Stimulated activated CD8-positive, alpha-beta memory T cell treated with anti-CD3 and anti-CD28 coated beads, Interleukin-7, amount 100 ng/mL, for 48 hours (primary cell): ENCODE data around the gene RANGAP1.
"Not testable (repeated sequence)": the region's sequence is repeated elsewhere in the genome, so short reads cannot be mapped to it uniquely, and the experiment has no call there.

Experiments
- DNase-seq, 2 donors: peaks; one replicate each; pipeline ENCODE4 v3.0.0-alpha.2; 2020; ENCODE audit warnings: low read depth in 1 of 2; ENCODE audit errors: extremely low read depth in 1 of 2

The RANGAP1 gene

GRCh38 chr22:41301085-41302020, 15.4 kb upstream of the RANGAP1 start, which contains the start of gene ZC3H7B:
ZC3H7B (plus strand) TSS chr22:41301525; CDS start chr22:41320661, 19,136 bp downstream.
- DNase-seq: peak; percentile 59 to 70

DNA sequence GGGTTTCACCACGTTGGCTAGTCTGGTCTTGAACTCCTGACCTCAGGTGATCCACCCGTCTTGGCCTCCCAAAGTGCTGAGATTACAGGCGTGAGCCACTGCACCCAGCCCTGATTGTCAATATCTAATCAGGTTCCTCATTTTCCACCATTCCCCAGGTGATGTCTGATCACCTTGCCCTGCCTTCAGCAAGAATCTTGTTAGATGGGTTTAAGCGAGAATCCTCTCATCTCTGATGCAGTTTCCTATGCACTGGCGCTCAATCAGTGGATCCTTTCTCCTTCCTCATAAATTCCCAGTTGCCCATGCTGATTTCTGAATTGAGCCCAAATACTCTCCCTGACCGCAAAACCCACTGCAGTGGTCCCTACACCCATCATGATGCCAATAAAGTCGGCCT, 14.7 kb upstream of the RANGAP1 start:
- no peak for DNase-seq

GRCh38 chr22:41296826-41297667, 11.1 kb upstream of the RANGAP1 start:
- no peak for DNase-seq

GRCh38 chr22:41294816-41295215, 8.8 kb upstream of the RANGAP1 start:
- DNase-seq: not testable (repeated sequence)

DNA sequence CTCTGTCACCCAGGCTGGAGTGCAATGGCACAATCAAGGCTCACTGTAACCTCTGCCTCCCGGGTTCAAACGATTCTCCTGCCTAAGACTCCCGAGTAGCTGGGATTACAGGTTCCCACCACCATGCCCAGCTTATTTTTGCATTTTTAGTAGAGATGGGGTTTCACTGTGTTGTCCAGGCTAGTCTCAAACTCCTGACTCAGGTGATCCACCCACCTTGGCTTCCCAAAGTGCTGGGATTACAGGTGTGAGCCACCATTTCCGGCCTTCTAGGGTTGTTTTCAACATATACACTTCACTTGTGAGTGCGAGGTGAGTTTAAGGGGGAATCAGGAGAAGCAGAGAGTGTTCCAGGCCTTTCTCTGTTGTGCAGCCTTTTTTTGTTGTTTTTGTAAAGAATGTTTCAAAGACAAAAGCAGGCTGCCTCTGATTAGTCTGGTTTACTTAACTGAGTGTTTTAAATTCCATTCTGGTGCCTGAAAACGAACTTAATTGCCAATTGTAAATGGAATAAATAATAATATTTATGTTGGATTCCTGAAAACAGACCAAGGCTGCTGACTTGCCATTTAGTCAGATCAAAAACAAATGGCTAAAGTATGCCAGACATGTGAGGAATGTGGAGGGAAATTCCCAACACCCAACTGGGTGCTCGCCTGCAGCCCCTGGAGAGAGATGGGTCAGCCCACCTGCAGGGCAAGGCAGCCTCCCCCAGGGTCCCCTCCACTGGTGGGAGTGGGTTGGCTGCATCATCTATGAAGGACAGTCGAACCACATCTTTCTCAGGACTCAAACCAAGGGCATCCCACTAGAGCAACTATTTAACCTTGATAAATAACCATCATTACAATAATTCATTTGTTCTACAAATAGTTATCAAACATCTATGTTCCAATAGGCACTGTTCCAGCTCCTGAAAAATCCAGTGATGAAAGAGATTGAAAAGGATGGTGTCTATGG, 4.6 kb upstream of the RANGAP1 start:
- no peak for DNase-seq

- DNase-seq: no peak
Observed at GRCh38 chr22:41289671-41290070, 3.7 kb upstream of the RANGAP1 start.

DNA sequence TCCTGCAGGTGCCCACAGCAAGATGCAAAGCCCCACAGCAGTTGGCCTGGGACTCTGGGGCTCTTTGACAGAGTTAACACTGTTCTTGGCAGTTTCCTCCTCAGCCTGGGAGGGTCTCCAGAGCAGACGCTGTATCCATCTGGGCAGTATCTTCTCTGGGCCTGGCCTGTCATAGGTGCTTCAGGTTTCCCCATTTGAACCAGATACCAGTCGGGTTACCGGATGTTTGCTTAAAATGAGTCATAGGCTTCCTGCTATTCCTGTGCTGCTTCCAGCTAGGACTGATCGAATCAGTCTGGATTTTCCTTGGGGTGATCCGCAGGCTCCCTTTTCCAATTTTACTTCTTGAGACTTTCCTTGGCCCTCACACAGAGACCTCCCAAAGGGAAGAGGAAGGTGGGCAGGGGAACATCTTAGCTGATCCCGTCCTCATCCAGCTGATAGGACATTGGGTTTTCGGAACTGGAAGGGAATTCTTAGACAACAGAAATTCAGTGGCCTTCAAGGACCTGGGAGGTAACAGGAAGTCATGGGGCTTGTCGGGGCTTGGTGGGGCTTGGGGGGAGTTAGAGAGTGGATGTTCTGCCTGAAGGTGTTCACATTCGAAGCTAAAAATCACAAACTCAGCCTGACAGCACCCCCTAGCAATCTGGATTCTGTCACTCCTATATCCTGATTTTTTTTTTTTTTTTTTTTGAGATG, 2.4 kb upstream of the RANGAP1 start:
- DNase-seq: no peak

DNA sequence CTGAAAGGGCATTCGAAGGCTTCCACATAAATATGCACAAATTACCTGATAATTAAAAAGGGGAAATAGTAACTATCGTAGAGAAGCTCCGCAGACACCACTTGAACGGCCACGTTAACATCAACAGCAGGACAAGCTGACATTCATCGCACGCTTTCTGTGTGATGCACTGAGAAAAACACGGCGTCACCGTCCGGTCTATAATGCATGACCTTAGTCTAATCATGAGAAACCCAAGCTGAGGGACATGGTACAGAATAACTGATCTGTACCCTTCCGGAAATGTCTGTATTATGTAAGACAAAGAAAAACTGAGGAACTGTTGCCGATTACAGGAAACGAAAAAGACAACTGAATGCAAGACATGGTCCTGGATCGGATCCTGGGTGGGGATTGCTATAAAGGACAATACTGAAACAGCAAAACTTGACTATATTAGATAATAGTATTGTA, 678 bp upstream of the RANGAP1 start:
- peak in 1 of 2 donors; percentile 27 for DNase-seq

DNA sequence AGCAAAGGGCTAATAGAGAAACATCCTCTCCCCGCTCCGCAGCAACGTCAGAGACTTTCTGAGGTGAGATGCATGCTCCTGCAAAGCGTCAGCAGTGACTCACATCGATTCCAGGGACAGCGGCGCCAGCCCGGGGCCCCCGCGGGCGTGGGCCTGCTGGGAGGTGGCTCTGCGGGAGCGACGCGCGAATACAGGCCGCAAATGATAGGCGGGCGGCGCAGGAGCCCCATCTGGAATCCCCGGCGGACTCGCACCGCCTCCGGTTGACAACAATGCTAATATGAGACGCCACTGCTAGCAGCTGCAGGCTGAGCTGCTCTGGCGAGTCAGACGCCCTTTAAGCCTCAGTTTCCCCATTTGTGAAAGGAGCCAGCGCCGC, 557 bp downstream of the RANGAP1 start:
- peak; percentile 78 to 88 for DNase-seq

- DNase-seq: no peak
Observed at GRCh38 chr22:41284465-41284864, 1.5 kb downstream of the RANGAP1 start.

DNA sequence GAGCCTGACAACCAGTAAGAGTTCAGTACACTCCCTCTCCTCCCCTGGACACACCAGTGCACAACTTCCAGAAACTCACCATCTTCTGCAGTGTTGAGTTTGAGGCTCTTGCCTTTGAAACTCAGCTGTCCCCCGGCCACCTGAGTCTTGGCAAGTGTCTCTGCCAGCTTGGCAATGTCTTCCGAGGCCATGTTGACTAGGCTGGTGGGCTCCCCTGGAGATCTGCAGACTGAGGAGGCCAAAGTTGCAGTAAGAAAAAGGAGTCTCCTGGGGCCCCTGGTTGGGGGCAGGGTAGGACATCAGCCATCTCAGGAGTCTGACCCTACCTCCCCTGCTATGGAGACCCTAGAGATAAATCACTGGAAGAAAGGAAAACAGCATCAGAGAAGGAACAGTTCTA, 5.1 kb downstream of the RANGAP1 start:
- DNase-seq: no peak

- no peak for DNase-seq
Observed at GRCh38 chr22:41280065-41280464, 5.9 kb downstream of the RANGAP1 start.

GRCh38 chr22:41274856-41275255, 11.1 kb downstream of the RANGAP1 start:
- no peak for DNase-seq

- no peak for DNase-seq
Observed at GRCh38 chr22:41273128-41273527, 12.9 kb downstream of the RANGAP1 start.

- no peak for DNase-seq
Observed at GRCh38 chr22:41271787-41272186, 14.2 kb downstream of the RANGAP1 start.

- no peak for DNase-seq
Observed at GRCh38 chr22:41267958-41268357, 18.0 kb downstream of the RANGAP1 start.

GRCh38 chr22:41264408-41264941, 21.5 kb downstream of the RANGAP1 start:
- no peak for DNase-seq

GRCh38 chr22:41263704-41264103, 22.3 kb downstream of the RANGAP1 start:
- no peak for DNase-seq

- DNase-seq: no peak
Observed at GRCh38 chr22:41262250-41262765, 23.7 kb downstream of the RANGAP1 start.
